OCI-LY7 (cell line): ENCODE data around the gene ELK3. TPM values are rescaled to one million over a fixed set of nuclear protein-coding genes. Genes with fewer than 3 reads are reported as not detected.

Experiments
- BruUV-seq: library from RNA; stranded (reverse); fragments of 400-500 nt; replicated peaks from 2 replicates; lab custom pipeline; 2021; lab: Mats Ljungman, UMichigan
- CTCF ChIA-PET: fragments of 300-600 bp; sonication (Branson Sonifier 250); formaldehyde crosslinking; loops from one replicate; lab custom pipeline; 2022; ENCODE audit warnings: antibody characterized with exemption; ENCODE audit not compliant: unreplicated experiment; lab: Charles Lee
- POLR2A ChIA-PET: fragments of 300-600 bp; sonication (Branson Sonifier 250); formaldehyde crosslinking; loops from one replicate; lab custom pipeline; 2022; ENCODE audit warnings: antibody characterized with exemption; lab: Charles Lee
- DNase-seq: peaks from one replicate; pipeline ENCODE4 v3.0.0-alpha.2; 2015; ENCODE audit warnings: low spot score
- H2AFZ ChIP-seq: fragments of 200-600 bp; sonication (generic), shearing (Covaris generic); 2 replicates; pipeline ENCODE4 v1.6.1; 2014; ENCODE audit warnings: mild to moderate bottlenecking, antibody characterized with exemption, low read length, moderate library complexity
- H3K27ac ChIP-seq: fragments of 200-600 bp; sonication (generic); 2 replicates; pipeline ENCODE4 v1.5.1; 2014; ENCODE audit warnings: mixed run types, low read depth, mild to moderate bottlenecking, moderate library complexity, low read length, inconsistent platforms; ENCODE audit not compliant: poor library complexity, severe bottlenecking
- H3K36me3 ChIP-seq: fragments of 200-600 bp; sonication (generic); 2 replicates; pipeline ENCODE4 v1.6.1; 2014; ENCODE audit warnings: mild to moderate bottlenecking, antibody characterized with exemption, low read length, moderate library complexity, mixed read lengths; ENCODE audit not compliant: insufficient read depth
- H3K4me1 ChIP-seq: fragments of 200-600 bp; sonication (generic); 2 replicates; pipeline ENCODE4 v1.5.1; 2014; ENCODE audit warnings: mild to moderate bottlenecking, low read length; ENCODE audit not compliant: insufficient read depth, poor library complexity, severe bottlenecking
- H3K4me2 ChIP-seq: fragments of 200-600 bp; sonication (generic); 2 replicates; pipeline ENCODE4 v1.6.1; 2014; ENCODE audit warnings: mild to moderate bottlenecking, low read length
- H3K4me3 ChIP-seq: fragments of 200-600 bp; sonication (generic); 2 replicates; pipeline ENCODE4 v1.5.1; 2014; ENCODE audit warnings: mild to moderate bottlenecking, low read depth, low read length; ENCODE audit not compliant: poor library complexity, severe bottlenecking
- H3K79me2 ChIP-seq: fragments of 200-600 bp; sonication (generic); 2 replicates; pipeline ENCODE4 v1.6.1; 2016; ENCODE audit warnings: low read depth, mild to moderate bottlenecking, low read length, moderate library complexity, mixed read lengths; ENCODE audit not compliant: insufficient read depth
- H3K9me2 ChIP-seq: fragments of 200-600 bp; sonication (generic); 2 replicates; pipeline ENCODE4 v1.6.1; 2016; ENCODE audit warnings: mild to moderate bottlenecking, low read length, mixed read lengths; ENCODE audit not compliant: insufficient read depth
- H3K9me3 ChIP-seq: fragments of 200-600 bp; sonication (generic); 2 replicates; pipeline ENCODE4 v1.6.1; 2014; ENCODE audit warnings: mild to moderate bottlenecking, mixed run types, low read length, mixed read lengths
- H4K20me1 ChIP-seq: fragments of 200-600 bp; sonication (generic); 2 replicates; pipeline ENCODE4 v1.6.1; 2014; ENCODE audit warnings: mild to moderate bottlenecking, antibody characterized with exemption, low read length, moderate library complexity, mixed read lengths; ENCODE audit not compliant: insufficient read depth
- EZH2phosphoT487 ChIP-seq: fragments of 200-600 bp; sonication (generic); IDR thresholded peaks from 2 replicates; pipeline ENCODE4 v1.6.1; 2018; ENCODE audit warnings: low read depth, borderline replicate concordance, mild to moderate bottlenecking, mixed run types, antibody characterized with exemption, low read length, moderate library complexity, mixed read lengths
- intact Hi-C: fragments of 100-400 bp; cut with micrococcal nuclease; formaldehyde crosslinking; loops from one replicate; pipeline ENCODE4 v1.10.0; 2022; ENCODE audit not compliant: unreplicated experiment
- total RNA-seq, 2 experiments: library from RNA; depleted of rRNA in 1 of 2; stranded (reverse); fragments of >200 nt in 1 of 2; shearing (Covaris generic) in 1 of 2; gene quantifications; 2 replicates each; pipeline ENCODE4 v1.2.3, GENCODE V29; 2014 to 2022
- TF ChIP-seq, protein P1 (sequence below): fragments of 200-600 bp; sonication (generic); conservative IDR thresholded peaks from 2 replicates; pipeline ENCODE4 v1.5.1; 2014; ENCODE audit warnings: mild to moderate bottlenecking, antibody characterized with exemption, low read length, moderate library complexity, mixed read lengths

Gene ELK3
- total RNA-seq, 2 experiments from 2014 or later, result 1.9 to 4.2 TPM

- no peak overlapping the region for H3K4me2 ChIP-seq
- H3K9me3 ChIP-seq, result no peaks in the 10 kb centered on the region
- H3K79me2 ChIP-seq, result no peaks in the 10 kb centered on the region
- H3K9me2 ChIP-seq, result no peaks in the 10 kb centered on the region
- intact Hi-C loops, result no loop called here
- H3K27ac ChIP-seq, result no peak overlapping the region
- H2AFZ ChIP-seq, result no peak overlapping the region
- no peaks in the 10 kb centered on the region for H3K4me1 ChIP-seq
- no peaks in the 10 kb centered on the region for H3K36me3 ChIP-seq
- BruUV-seq, result no TSS peak
- H3K4me3 ChIP-seq, result no peak overlapping the region
- POLR2A ChIA-PET, result interaction anchor here (0.5 to 0.6 kb wide), 2 partner anchors 43 to 218 kb away, joined by 3 to 5 read pairs; no protein-coding TSS in a partner anchor
- TF ChIP-seq, protein P1, sequence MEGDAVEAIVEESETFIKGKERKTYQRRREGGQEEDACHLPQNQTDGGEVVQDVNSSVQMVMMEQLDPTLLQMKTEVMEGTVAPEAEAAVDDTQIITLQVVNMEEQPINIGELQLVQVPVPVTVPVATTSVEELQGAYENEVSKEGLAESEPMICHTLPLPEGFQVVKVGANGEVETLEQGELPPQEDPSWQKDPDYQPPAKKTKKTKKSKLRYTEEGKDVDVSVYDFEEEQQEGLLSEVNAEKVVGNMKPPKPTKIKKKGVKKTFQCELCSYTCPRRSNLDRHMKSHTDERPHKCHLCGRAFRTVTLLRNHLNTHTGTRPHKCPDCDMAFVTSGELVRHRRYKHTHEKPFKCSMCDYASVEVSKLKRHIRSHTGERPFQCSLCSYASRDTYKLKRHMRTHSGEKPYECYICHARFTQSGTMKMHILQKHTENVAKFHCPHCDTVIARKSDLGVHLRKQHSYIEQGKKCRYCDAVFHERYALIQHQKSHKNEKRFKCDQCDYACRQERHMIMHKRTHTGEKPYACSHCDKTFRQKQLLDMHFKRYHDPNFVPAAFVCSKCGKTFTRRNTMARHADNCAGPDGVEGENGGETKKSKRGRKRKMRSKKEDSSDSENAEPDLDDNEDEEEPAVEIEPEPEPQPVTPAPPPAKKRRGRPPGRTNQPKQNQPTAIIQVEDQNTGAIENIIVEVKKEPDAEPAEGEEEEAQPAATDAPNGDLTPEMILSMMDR, result no peak
- no peak for TF ChIP-seq EZH2phosphoT487
- no peak for DNase-seq
- no peaks in the 10 kb centered on the region for H4K20me1 ChIP-seq
- CTCF ChIA-PET, result no interaction called here
Measured at GRCh38 chr12:96241846-96242256, 47.7 kb downstream of the ELK3 start.

GRCh38 chr12:96242597-96242996 lies 48.4 kb downstream of the ELK3 start:
- TF ChIP-seq, protein P1, result no peak
- TF ChIP-seq EZH2phosphoT487, result no peak
- Histone ChIP-seq H4K20me1 (no peaks in the 10 kb centered on the region), H2AFZ (no peak overlapping the region), H3K4me2 (no peak overlapping the region), H3K9me3 (no peaks in the 10 kb centered on the region), H3K9me2 (no peaks in the 10 kb centered on the region), H3K4me3 (no peak overlapping the region), H3K79me2 (no peaks in the 10 kb centered on the region), H3K4me1 (no peaks in the 10 kb centered on the region), H3K36me3 (no peaks in the 10 kb centered on the region), H3K27ac (no peak overlapping the region)
- POLR2A ChIA-PET, result interaction anchor here (0.6 kb wide), 1 partner anchor 44 kb away, joined by 3 read pairs; no protein-coding TSS in a partner anchor
- intact Hi-C loops, result no loop called here
- CTCF ChIA-PET, result no interaction called here
- no peak for DNase-seq
- BruUV-seq, result no TSS peak

- POLR2A ChIA-PET, result no interaction called here
- Histone ChIP-seq H3K27ac (no peak overlapping the region), H3K9me2 (no peaks in the 10 kb centered on the region), H3K79me2 (no peaks in the 10 kb centered on the region), H3K4me2 (no peak overlapping the region), H2AFZ (no peak overlapping the region), H3K4me3 (no peak overlapping the region), H3K4me1 (no peaks in the 10 kb centered on the region), H3K9me3 (no peaks in the 10 kb centered on the region), H3K36me3 (no peaks in the 10 kb centered on the region), H4K20me1 (no peaks in the 10 kb centered on the region)
- CTCF ChIA-PET, result no interaction called here
- TF ChIP-seq, protein P1, result no peak
- no peak for TF ChIP-seq EZH2phosphoT487
- no TSS peak for BruUV-seq
- DNase-seq, result no peak
- intact Hi-C loops, result no loop called here
Measured at GRCh38 chr12:96244826-96245225, 50.7 kb downstream of the ELK3 start.
